HG02642 (cell line): ENCODE measurements around the gene KARS1.

Experiments used
- ATAC-seq: cut with Tn5 transposase; IDR thresholded peaks from one replicate; pipeline ENCODE4 v1.9.1; 2021; ENCODE audit warnings: mild to moderate bottlenecking; ENCODE audit not compliant: unreplicated experiment, poor library complexity

The KARS1 gene

DNA sequence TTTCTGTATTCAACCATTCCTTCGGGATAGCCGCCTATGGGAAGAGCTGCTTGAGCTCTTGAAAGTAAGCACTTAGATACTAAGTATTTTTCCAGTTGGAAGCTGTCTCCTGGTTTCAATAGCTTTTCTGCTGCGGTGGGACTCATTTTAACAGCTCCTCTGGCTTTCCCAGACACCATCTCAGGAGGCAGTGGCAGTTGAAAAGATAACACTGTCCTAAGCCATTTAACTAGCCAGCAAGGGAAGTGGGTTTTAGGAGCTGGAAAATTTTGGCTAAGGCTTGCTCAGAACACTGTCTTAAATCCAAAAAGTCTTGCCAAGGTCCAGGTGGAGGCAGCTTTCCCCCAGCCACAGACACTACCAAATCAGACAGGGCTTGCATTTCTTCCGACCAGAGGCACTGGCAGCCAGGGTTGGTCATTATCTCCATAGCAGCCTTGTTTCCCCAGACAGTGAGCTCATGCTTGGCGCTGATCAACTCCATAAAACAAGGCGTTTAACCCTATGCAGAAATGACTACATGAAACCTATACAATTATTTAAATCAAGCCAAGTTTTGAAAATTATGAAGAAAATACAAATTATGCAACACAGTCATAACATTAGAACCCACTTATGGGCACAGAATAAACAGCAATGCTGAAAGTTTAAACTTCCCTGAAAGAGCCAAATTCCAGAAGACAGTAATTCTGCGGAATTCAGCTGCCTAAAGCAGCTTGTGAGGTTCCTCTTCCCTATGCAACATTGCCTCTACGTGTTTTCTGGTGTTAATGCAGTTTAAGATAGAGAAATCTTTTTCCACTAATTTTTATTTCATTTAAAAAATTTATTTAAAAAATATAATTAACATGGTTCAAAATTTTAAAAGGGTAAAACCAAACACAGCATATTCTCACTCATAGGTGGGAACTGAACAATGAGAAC, 56.3 kb downstream of the KARS1 start:
- no peak for ATAC-seq

DNA sequence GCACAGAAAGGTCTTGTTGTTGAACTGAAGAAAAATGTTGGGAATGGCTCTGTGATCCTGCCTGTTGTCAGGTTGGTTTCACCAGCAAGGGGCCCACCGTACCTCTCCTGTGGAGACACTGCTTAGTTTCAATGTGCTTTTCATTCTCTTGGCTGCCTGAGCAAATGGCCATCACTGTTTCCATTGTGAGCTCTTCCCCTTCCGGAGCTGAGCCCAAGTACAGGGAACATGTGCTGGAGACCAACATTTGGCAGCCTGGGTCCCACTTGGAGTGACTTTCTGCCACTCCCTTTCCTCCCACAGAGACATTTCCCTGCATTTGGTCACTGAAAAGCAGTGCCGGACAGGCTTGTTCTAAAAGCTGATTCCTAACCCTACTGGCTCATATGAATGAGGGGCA, 58.2 kb downstream of the KARS1 start:
- no peak for ATAC-seq

GRCh38 chr16:75588716-75589115, 58.7 kb downstream of the KARS1 start:
- ATAC-seq, result no peak

GRCh38 chr16:75584108-75584507, 63.4 kb downstream of the KARS1 start:
- ATAC-seq, result peak; percentile 58

DNA sequence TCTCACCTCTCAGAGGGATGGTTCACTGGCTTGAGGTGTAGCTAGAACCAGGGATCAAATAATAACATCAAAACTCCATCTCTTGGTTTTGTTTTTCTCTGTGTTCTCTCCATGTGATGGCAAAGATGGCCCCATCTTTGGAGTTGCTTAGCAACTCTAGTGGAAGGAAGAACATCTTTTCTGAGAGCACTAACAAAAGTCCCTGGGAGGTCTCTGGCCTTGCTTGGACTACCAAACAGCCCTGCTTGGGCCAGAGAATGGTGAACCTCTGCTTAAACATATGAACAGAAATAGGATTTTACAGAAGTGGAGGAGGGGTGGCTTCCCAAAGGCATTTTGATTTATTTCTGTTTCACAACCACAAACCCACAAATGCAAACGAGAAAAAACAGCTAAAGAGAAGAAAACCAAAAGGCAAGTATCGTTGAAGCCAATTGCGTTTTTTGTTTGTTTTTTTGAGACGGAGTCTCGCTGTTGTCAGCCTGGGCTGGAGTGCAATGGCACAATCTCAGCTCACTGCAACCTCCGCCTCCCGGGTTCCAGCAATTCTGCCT, 68.1 kb downstream of the KARS1 start:
- ATAC-seq, result no peak

DNA sequence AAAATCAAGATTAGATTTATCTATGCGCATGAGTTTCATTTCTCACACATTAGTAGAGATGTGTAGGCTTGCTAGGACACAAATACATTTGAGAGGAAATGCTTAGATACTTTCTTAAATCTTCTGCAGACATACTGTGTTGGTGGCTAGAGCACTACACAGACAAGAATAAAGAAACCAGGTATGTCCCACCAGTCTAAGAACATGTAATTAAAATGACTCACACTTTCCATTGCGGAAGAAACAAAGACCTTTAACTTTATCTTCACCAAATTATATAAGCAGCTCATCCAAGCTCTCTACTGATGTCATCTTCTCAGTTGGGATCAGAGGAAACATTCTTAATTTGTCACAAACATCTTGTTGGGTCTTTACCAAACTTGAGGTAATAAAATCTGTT, 68.7 kb downstream of the KARS1 start:
- ATAC-seq, result no peak

DNA sequence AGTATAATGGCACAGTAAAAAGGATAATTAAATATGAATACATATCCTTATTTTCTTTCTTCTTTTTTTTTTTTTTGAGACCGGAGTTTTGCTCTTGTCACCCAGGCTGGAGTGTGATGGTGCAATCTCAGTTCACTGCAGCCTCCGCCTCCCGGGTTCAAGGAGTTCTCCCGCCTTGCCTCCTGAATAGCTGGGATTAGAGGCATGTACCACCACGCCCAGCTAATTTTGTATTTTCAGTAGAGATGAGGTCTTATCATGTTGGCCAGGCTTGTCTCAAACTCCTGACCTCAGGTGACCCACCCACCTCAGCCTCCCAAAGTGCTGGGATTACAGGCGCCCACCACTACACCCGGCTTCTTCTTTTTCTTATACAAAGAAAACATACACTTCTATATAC, 69.3 kb downstream of the KARS1 start:
- no peak for ATAC-seq
